Measurements from ENCODE around the gene USP1.

Gene USP1

DNA sequence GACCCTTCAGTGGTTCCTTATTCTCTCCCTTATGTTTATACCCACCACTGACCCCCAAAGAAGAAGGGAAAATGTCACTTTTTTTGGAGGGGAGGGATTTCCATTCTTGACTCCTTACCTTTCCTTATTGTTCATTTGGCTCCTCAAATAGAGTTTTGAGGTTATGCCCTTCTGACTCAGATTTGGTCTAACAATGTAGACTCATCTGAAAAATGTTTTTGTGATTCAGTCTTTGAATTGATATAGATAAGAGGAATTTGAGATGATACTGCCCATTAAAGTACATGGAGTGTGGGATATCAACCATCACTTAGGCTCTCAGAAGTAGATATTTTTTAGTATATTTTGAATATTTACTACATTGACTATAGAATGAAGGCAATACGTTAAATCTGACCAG lies 16.1 kb downstream of the USP1 start:
- POLR2A ChIA-PET = no interaction called here
- H3K4me3 ChIP-seq (ENCODE audit: low read depth, low read length) = no peak overlapping the region
- CTCF ChIA-PET = no interaction called here
- no peak for DNase-seq (ENCODE audit: low read depth, low spot score)
- TF ChIP-seq, protein P1, sequence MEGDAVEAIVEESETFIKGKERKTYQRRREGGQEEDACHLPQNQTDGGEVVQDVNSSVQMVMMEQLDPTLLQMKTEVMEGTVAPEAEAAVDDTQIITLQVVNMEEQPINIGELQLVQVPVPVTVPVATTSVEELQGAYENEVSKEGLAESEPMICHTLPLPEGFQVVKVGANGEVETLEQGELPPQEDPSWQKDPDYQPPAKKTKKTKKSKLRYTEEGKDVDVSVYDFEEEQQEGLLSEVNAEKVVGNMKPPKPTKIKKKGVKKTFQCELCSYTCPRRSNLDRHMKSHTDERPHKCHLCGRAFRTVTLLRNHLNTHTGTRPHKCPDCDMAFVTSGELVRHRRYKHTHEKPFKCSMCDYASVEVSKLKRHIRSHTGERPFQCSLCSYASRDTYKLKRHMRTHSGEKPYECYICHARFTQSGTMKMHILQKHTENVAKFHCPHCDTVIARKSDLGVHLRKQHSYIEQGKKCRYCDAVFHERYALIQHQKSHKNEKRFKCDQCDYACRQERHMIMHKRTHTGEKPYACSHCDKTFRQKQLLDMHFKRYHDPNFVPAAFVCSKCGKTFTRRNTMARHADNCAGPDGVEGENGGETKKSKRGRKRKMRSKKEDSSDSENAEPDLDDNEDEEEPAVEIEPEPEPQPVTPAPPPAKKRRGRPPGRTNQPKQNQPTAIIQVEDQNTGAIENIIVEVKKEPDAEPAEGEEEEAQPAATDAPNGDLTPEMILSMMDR (IDR thresholded peaks at IDR 0.05; ENCODE audit: insufficient read depth, low read length, missing control alignments) = no peak

DNA sequence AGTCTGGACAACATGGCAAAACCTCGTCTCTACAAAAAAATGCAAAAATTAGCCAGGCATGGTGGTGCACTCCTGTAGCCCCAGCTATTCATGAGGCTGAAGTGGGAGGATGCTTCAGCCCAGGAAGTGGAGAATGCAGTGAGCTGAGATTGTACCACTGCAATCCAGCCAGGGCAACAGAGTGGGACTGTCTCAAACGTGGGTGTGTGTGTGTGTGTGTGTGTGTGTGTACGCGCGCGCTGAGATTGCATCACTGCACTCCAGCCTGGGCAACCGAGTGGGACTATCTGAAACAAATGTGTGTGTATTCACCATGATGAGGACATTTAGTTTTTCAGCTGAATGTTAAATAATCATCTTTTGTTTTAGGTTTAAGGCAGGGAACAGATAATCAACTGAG lies 21.1 kb downstream of the USP1 start:
- ChIA-PET CTCF (interaction anchor here (1.1 kb wide), 1 partner anchor 16 kb away, joined by 4 read pairs; no protein-coding TSS in a partner anchor), POLR2A (no interaction called here)
- no peak overlapping the region for H3K4me3 ChIP-seq (ENCODE audit: low read depth, low read length)
- TF ChIP-seq, protein P1 (IDR thresholded peaks at IDR 0.05; ENCODE audit: insufficient read depth, low read length, missing control alignments) = no peak
- DNase-seq (ENCODE audit: low read depth, low spot score) = no peak

DNA sequence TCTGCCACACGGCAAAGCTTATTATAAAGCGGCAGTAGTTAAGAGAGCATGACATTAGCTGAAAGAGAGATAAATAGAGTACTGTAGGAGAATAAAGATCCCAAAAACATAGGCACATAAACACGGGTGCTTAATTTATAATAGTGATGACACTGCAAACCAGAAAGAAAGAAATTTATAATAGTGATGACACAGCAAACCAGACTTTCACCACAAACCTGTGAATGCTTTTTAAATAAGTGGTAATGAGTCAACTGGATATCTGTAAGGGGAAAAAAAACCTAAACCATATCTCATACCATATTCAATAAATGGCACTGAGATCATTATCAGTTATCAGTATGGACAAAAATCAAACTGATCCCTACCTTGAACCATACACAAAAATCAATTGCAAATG lies 25.5 kb downstream of the USP1 start:
- POLR2A ChIA-PET = no interaction called here
- TF ChIP-seq, protein P1 (IDR thresholded peaks at IDR 0.05; ENCODE audit: insufficient read depth, low read length, missing control alignments) = no peak
- CTCF ChIA-PET = no interaction called here
- no peak overlapping the region for H3K4me3 ChIP-seq (ENCODE audit: low read depth, low read length)
- no peak for DNase-seq (ENCODE audit: low read depth, low spot score)

DNA sequence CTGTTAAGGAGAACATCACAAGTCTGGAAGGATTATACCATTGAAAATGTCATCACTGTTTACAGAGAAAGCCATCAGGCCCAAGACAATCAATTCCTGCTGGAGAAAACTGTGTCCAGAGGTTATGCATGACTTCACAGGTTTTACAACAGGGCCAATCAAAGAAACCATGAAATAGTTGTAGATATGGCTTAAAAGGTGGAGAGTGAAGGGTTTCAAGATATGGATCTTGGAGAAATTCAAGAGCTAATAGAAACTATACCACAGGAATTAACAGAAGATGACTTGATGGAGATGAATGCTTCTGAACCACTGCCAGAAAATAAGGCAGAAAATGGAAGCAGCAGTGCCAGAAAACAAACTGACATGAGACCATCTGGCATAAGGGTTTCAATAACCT lies 30.2 kb downstream of the USP1 start:
- ChIA-PET CTCF (interaction anchor here (0.7 kb wide), 1 partner anchor 279 kb away, joined by 3 read pairs; no protein-coding TSS in a partner anchor), POLR2A (no interaction called here)
- peak; percentile 2 for DNase-seq (ENCODE audit: low read depth, low spot score)
- TF ChIP-seq, protein P1 (IDR thresholded peaks at IDR 0.05; ENCODE audit: insufficient read depth, low read length, missing control alignments) = no peak
- H3K4me3 ChIP-seq (ENCODE audit: low read depth, low read length) = no peak overlapping the region

DNA sequence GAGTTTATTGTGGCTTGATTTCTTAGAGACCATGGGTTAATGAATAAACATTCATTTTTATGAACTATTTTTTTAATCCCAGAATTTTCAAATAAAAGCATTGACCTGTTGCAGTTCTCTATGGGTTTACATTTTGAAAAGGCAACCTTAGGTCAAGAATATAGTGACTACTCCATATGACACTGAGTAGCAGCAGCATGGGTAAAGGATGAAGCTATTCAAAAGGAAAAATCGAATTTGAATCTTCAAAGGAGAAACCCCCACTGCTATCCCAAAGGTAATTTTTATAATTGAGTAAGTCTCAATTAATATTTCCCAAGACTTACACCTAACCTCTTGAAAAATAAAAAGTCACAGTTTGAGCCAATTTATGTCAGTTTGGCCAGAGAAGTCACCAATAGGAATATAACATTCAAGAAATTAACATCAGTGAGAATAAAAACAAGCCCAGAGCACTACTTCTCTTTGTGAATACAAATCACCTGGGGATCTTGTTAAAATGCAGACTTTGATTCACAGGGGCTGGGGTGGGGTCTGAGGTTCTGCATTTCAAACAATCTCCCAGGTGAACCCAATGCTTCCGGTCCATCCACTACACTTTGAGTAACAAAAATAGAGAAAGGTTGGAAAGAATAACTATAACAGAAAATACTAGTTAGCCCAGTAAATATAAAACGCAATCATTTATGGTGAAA lies 39.8 kb downstream of the USP1 start:
- CTCF ChIA-PET = no interaction called here
- H3K4me3 ChIP-seq (ENCODE audit: low read depth, low read length) = no peak overlapping the region

DNA sequence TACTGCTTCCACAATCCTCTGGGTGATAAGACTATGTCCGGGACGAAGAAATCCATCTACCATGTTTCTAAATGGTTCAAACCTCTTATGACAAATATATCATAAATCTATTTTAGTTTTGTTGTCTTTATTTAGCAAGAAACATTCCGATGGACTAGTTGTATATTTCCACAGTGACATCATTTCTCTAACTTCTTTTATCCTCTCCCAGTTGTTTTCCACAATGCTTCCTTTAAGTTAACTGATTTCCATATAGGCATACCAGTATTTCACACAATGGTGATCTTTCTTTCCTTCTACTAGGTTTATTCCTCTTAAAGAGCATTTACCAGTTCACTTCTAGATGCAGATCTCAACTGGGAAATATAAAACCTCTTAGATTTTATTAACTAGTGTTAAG lies 44.8 kb downstream of the USP1 start:
- H3K4me3 ChIP-seq (ENCODE audit: low read depth, low read length) = no peak overlapping the region
- ChIA-PET POLR2A (no interaction called here), CTCF (no interaction called here)
- peak; percentile 3 for DNase-seq (ENCODE audit: low read depth, low spot score)
- TF ChIP-seq, protein P1 (IDR thresholded peaks at IDR 0.05; ENCODE audit: insufficient read depth, low read length, missing control alignments) = no peak

More for the DNA sequence above, 39.8 kb downstream of the USP1 start:
- TF ChIP-seq, protein P1 (IDR thresholded peaks at IDR 0.05; ENCODE audit: insufficient read depth, low read length, missing control alignments) = no peak
- no peak for DNase-seq (ENCODE audit: low read depth, low spot score)
- POLR2A ChIA-PET = no interaction called here

Measured in AG04449 (cell line).